GM18867 (cell line): ENCODE data around the gene INTS7.
A peak's percentile ranks its signal among the peaks of the same experiment; 100 is the strongest.
"Not testable (repeated sequence)": the region's sequence is repeated elsewhere in the genome, so short reads cannot be mapped to it uniquely, and the experiment has no call there.

Source experiments
- ATAC-seq: cut with Tn5 transposase; IDR thresholded peaks from one replicate; pipeline ENCODE4 v1.9.1; 2021; ENCODE audit warnings: mild to moderate bottlenecking, moderate library complexity; ENCODE audit not compliant: unreplicated experiment

INTS7 gene

GRCh38 chr1:212035835-212036605 lies 663 bp upstream of the INTS7 start:
- ATAC-seq, result peak; percentile 19

GRCh38 chr1:212034516-212035122 lies 738 bp downstream of the INTS7 start:
- ATAC-seq, result peak; percentile 8

- ATAC-seq, result no peak
Measured at GRCh38 chr1:212030936-212031528, 4.3 kb downstream of the INTS7 start.

- not testable (repeated sequence) for ATAC-seq
Measured at GRCh38 chr1:212027727-212028126, 7.6 kb downstream of the INTS7 start.

GRCh38 chr1:212024469-212025149 lies 10.7 kb downstream of the INTS7 start:
- no peak for ATAC-seq

GRCh38 chr1:212022908-212023307 lies 12.4 kb downstream of the INTS7 start:
- not testable (repeated sequence) for ATAC-seq

GRCh38 chr1:212021563-212021962 lies 13.8 kb downstream of the INTS7 start:
- no peak for ATAC-seq

- no peak for ATAC-seq
Measured at GRCh38 chr1:212020975-212021374, 14.4 kb downstream of the INTS7 start.

- no peak for ATAC-seq
Measured at GRCh38 chr1:212013672-212014071, 21.7 kb downstream of the INTS7 start.

- ATAC-seq, result peak; percentile 88
Measured at GRCh38 chr1:212012034-212012740, 23.2 kb downstream of the INTS7 start.

GRCh38 chr1:212010004-212010403 lies 25.4 kb downstream of the INTS7 start:
- ATAC-seq, result no peak

GRCh38 chr1:212009561-212009960 lies 25.8 kb downstream of the INTS7 start:
- no peak for ATAC-seq

GRCh38 chr1:212007886-212008285 lies 27.5 kb downstream of the INTS7 start:
- no peak for ATAC-seq

GRCh38 chr1:212007178-212007577 lies 28.2 kb downstream of the INTS7 start:
- no peak for ATAC-seq

- no peak for ATAC-seq
Measured at GRCh38 chr1:212004895-212005608, 30.3 kb downstream of the INTS7 start.

GRCh38 chr1:212002536-212002935 lies 32.8 kb downstream of the INTS7 start:
- ATAC-seq, result no peak

- ATAC-seq, result not testable (repeated sequence)
Measured at GRCh38 chr1:211997426-211997825, 37.9 kb downstream of the INTS7 start.

GRCh38 chr1:211991695-211992094 lies 43.7 kb downstream of the INTS7 start:
- ATAC-seq, result no peak

GRCh38 chr1:211986628-211987254 lies 48.6 kb downstream of the INTS7 start:
- no peak for ATAC-seq
